NCI-H2196 (cell line): ENCODE data around the gene PNPLA3.
A peak's percentile ranks its signal among the peaks of the same experiment; 100 is the strongest.

ENCODE experiments used
- DNase-seq: peaks from one replicate; lab custom pipeline; 2025; ENCODE audit not compliant: unreplicated experiment; lab: John Stamatoyannopoulos, UW

PNPLA3 gene

GRCh38 chr22:43991316-43992020 lies 67.9 kb downstream of the PNPLA3 start:
- no peak for DNase-seq

GRCh38 chr22:43992331-43992821 lies 68.8 kb downstream of the PNPLA3 start:
- no peak for DNase-seq

GRCh38 chr22:43993072-43993760 lies 69.6 kb downstream of the PNPLA3 start:
- DNase-seq, result peak; percentile 64

GRCh38 chr22:43994006-43994405 lies 70.4 kb downstream of the PNPLA3 start:
- DNase-seq, result peak; percentile 29

GRCh38 chr22:43994416-43994815 lies 70.8 kb downstream of the PNPLA3 start:
- DNase-seq, result no peak

- no peak for DNase-seq
Observed at GRCh38 chr22:43995057-43995685, 71.6 kb downstream of the PNPLA3 start.

GRCh38 chr22:43995798-43996169 lies 72.2 kb downstream of the PNPLA3 start:
- no peak for DNase-seq

GRCh38 chr22:43996170-43996980 lies 72.8 kb downstream of the PNPLA3 start:
- DNase-seq, result no peak

GRCh38 chr22:43996981-43997265 lies 73.3 kb downstream of the PNPLA3 start:
- no peak for DNase-seq
